MCF 10A (cell line): ENCODE data around the gene CFP. TPM values are rescaled to one million over a fixed set of nuclear protein-coding genes. Genes with fewer than 3 reads are reported as not detected.

Experiments
- BruUV-seq: library from RNA; stranded (reverse); fragments of 400-500 nt; replicated peaks from 2 replicates; lab custom pipeline; 2021; lab: Mats Ljungman, UMichigan
- CTCF ChIA-PET: fragments of 300-600 bp; sonication (Branson Sonifier 250); formaldehyde crosslinking; extraction: SDS; loops from one replicate; lab custom pipeline; 2021; ENCODE audit warnings: antibody characterized with exemption, inconsistent platforms; lab: Yijun Ruan, JAX
- POLR2A ChIA-PET: fragments of 300-600, 350-650 bp; sonication (Branson Sonifier 250); formaldehyde crosslinking; extraction: SDS; loops from one replicate; lab custom pipeline; 2020; ENCODE audit warnings: antibody characterized with exemption, inconsistent platforms; lab: Yijun Ruan, JAX
- DNase-seq: peaks from one replicate; pipeline ENCODE4 v3.0.0-alpha.2; 2018; ENCODE audit not compliant: unreplicated experiment
- H3K27ac Mint-ChIP-seq: one replicate; pipeline ENCODE4 v1.8.0; 2022; ENCODE audit warnings: mild to moderate bottlenecking, low read depth, mixed read lengths; ENCODE audit not compliant: unreplicated experiment
- H3K27me3 Mint-ChIP-seq: one replicate; pipeline ENCODE4 v1.8.0; 2022; ENCODE audit warnings: mixed read lengths; ENCODE audit not compliant: insufficient read depth, unreplicated experiment
- H3K36me3 Mint-ChIP-seq: one replicate; pipeline ENCODE4 v1.8.0; 2022; ENCODE audit warnings: mild to moderate bottlenecking, moderate library complexity, mixed read lengths; ENCODE audit not compliant: insufficient read depth, unreplicated experiment
- H3K4me1 Mint-ChIP-seq: one replicate; pipeline ENCODE4 v1.8.0; 2022; ENCODE audit warnings: mixed read lengths; ENCODE audit not compliant: insufficient read depth, unreplicated experiment
- H3K4me3 Mint-ChIP-seq: one replicate; pipeline ENCODE4 v1.8.0; 2022; ENCODE audit warnings: mild to moderate bottlenecking, moderate library complexity, mixed read lengths; ENCODE audit not compliant: unreplicated experiment
- H3K9me3 Mint-ChIP-seq: one replicate; pipeline ENCODE4 v1.8.0; 2022; ENCODE audit warnings: mixed read lengths; ENCODE audit not compliant: unreplicated experiment
- CTCF ChIP-seq: fragments of 200-600 bp; IDR thresholded peaks from one replicate; pipeline ENCODE4 v1.8.0; 2022; ENCODE audit warnings: antibody characterized with exemption, mild to moderate bottlenecking; ENCODE audit not compliant: unreplicated experiment
- intact Hi-C: fragments of 100-400 bp; cut with micrococcal nuclease; formaldehyde crosslinking; loops from 2 replicates; pipeline ENCODE4 v1.14.1; 2022
- total RNA-seq: library from RNA; stranded (reverse); gene quantifications from 2 replicates; pipeline ENCODE4 v1.2.3, GENCODE V29; 2022

The CFP gene
- total RNA-seq, 1 experiment from 2014 or later, result 0.56 TPM

DNA sequence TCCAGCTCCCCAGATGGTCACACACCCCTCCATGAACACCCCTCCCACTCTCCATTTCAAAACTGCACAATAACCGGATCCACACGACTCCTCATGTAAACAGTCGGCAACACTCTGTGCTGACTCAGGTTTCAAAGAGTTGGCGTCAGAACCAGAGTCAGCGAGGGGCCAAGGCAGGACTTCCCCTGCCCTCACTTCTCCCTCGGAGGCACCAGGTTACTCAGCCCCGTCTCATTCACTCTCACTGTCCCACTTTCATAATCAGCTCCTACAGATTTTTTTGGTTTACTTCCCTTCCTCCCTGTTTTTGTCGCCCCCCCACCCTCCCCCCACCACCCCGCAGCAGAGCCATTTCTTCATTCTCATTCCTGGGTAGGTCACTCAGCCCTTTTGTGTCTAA is 50.2 kb downstream of the CFP start:
- H3K4me1 Mint-ChIP-seq, result peaks cover 18% of the 10 kb centered on the region
- CTCF ChIA-PET, result interaction anchor here (0.7 to 1.3 kb wide), 2 partner anchors 11 to 242 kb away, joined by 3 to 4 read pairs; no protein-coding TSS in a partner anchor
- H3K9me3 Mint-ChIP-seq, result no peaks in the 10 kb centered on the region
- no peak for TF ChIP-seq CTCF
- BruUV-seq, result no TSS peak
- H3K36me3 Mint-ChIP-seq, result peaks cover 23% of the 10 kb centered on the region
- H3K4me3 Mint-ChIP-seq, result peak overlapping the region; percentile 8
- POLR2A ChIA-PET, result interaction anchor here (0.8 to 1.2 kb wide), 2 partner anchors 16 to 65 kb away, joined by 3 read pairs; no protein-coding TSS in a partner anchor
- peak overlapping the region; percentile 78 for H3K27ac Mint-ChIP-seq
- no peaks in the 10 kb centered on the region for H3K27me3 Mint-ChIP-seq
- DNase-seq, result peak; percentile 91
- intact Hi-C loops, result no loop called here

GRCh38 chrX:47578692-47579091 is 51.0 kb downstream of the CFP start:
- no peak for DNase-seq
- Mint-ChIP-seq H3K4me1 (peaks cover 18% of the 10 kb centered on the region), H3K27me3 (no peaks in the 10 kb centered on the region), H3K27ac (no peak overlapping the region), H3K9me3 (no peaks in the 10 kb centered on the region), H3K36me3 (peaks cover 17% of the 10 kb centered on the region), H3K4me3 (no peak overlapping the region)
- ChIA-PET POLR2A (no interaction called here), CTCF (interaction anchor here (1.3 kb wide), 1 partner anchor 10 kb away, joined by 4 read pairs; no protein-coding TSS in a partner anchor)
- no peak for TF ChIP-seq CTCF
- no TSS peak for BruUV-seq
- intact Hi-C loops, result no loop called here

DNA sequence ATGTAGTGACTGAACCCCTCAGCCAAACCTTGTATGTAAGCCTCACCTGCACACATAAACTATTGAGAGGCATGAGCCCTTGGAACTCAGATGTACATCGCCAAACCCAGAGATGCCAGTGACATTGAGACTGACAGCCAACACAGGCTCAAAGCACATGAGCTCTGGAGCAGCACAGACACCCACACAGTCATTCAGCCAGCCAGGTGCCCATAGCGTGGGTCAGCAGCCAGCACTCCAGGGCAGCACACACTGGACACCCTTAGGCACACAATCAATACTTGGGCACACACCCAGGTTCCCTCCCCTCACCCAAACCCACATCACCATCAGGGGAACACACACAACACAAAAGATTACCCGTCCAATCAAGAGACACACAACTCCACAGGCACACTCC is 51.8 kb downstream of the CFP start:
- intact Hi-C loops, result no loop called here
- Mint-ChIP-seq H3K4me1 (peaks cover 25% of the 10 kb centered on the region), H3K4me3 (no peak overlapping the region), H3K27ac (no peak overlapping the region), H3K9me3 (no peaks in the 10 kb centered on the region), H3K36me3 (peaks cover 21% of the 10 kb centered on the region), H3K27me3 (no peaks in the 10 kb centered on the region)
- no peak for TF ChIP-seq CTCF
- no TSS peak for BruUV-seq
- POLR2A ChIA-PET, result no interaction called here
- CTCF ChIA-PET, result no interaction called here
- no peak for DNase-seq

DNA sequence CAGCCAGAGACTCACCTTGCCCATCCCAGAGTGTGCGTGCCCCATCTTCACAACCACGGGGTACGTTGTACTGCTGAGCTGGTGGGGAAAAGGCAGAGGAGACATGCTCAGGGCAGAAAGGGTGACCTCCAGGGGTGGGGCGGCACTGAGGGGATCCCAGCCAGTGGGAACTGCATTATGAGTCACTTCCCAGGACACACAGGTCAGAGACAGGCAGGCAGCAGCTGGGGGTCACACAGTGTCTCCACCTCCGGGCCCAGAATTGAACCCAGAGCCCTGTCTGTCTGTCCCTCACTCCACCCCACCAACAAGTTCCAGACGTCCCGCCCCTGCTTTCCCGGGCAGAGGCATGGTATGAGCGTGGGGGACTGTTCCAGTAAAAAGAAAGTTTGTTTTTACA is 52.3 kb downstream of the CFP start:
- BruUV-seq, result no TSS peak
- ChIA-PET POLR2A (no interaction called here), CTCF (no interaction called here)
- Mint-ChIP-seq H3K27ac (no peak overlapping the region), H3K27me3 (no peaks in the 10 kb centered on the region), H3K4me3 (no peak overlapping the region), H3K36me3 (peaks cover 23% of the 10 kb centered on the region), H3K4me1 (peaks cover 25% of the 10 kb centered on the region), H3K9me3 (no peaks in the 10 kb centered on the region)
- no peak for TF ChIP-seq CTCF
- intact Hi-C loops, result no loop called here
- no peak for DNase-seq
